ENCODE measurements around the gene SRM.
A peak's percentile ranks its signal among the peaks of the same experiment; 100 is the strongest.

SRM gene

DNA sequence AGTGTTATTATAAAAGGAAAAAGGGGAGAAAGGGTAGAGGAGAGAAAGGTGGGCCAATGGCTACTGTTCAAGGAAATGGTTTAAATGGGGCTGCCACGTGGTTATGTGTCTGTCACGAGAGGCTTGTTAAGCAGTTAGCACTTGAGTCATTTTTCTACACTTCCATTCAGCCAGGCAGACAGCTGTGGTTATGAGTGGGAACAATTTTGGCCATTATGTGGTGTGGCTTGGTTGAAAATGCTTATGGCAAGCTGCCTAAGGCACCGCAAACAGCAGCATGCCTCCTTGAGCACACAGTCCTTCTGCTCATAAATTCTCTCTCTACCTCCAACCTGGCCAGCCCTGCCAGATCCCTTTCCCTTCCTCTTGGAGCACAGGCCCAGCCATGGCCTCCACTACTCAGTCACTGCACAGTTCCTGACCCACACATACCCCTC is 3.2 kb upstream of the SRM start:
- TF ChIP-seq, protein P1, sequence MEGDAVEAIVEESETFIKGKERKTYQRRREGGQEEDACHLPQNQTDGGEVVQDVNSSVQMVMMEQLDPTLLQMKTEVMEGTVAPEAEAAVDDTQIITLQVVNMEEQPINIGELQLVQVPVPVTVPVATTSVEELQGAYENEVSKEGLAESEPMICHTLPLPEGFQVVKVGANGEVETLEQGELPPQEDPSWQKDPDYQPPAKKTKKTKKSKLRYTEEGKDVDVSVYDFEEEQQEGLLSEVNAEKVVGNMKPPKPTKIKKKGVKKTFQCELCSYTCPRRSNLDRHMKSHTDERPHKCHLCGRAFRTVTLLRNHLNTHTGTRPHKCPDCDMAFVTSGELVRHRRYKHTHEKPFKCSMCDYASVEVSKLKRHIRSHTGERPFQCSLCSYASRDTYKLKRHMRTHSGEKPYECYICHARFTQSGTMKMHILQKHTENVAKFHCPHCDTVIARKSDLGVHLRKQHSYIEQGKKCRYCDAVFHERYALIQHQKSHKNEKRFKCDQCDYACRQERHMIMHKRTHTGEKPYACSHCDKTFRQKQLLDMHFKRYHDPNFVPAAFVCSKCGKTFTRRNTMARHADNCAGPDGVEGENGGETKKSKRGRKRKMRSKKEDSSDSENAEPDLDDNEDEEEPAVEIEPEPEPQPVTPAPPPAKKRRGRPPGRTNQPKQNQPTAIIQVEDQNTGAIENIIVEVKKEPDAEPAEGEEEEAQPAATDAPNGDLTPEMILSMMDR (IDR thresholded peaks at IDR 0.05; ENCODE audit: low read length, missing control alignments), result no peak
- no peak for DNase-seq (ENCODE audit: low read depth)
- no peak overlapping the region for H3K4me3 ChIP-seq (replicated peaks; ENCODE audit: low read depth, low read length)

DNA sequence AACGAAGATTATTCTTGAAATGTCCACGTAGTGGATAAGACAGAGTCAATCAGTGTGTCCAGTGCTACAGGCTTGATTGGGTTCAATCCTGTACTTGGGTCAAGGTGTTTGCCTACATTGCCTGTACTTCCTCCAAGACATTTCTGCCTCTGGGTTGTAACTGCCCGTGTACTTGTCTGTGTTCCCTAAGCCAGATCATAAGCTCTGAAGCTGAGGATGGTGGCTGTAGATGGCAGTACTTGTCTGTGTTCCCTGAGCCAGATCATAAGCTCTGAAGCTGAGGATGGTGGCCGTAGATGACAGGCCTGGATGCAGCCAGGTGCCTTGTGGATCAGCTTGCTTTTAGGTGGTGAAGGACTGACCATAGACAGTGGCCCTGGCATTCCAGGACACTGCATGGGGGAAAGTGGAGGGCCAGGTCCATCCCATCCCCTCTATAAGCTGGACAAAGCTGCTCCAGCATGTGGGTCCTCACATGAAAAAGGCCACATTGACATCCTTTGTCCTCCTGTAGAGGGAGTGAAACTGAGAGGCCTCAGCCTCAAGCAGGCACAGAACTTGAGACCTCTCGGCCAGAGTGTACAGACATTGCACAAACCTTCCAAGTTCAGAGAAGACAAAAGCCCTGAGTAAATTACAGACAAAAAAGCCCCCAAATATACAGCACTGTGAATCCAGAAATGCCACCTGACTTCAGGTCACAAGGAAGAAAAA is 2.0 kb upstream of the SRM start:
- TF ChIP-seq, protein P1 (IDR thresholded peaks at IDR 0.05; ENCODE audit: low read length, missing control alignments), result no peak
- H3K4me3 ChIP-seq (replicated peaks; ENCODE audit: low read depth, low read length), result no peak overlapping the region
- DNase-seq (ENCODE audit: low read depth), result no peak

DNA sequence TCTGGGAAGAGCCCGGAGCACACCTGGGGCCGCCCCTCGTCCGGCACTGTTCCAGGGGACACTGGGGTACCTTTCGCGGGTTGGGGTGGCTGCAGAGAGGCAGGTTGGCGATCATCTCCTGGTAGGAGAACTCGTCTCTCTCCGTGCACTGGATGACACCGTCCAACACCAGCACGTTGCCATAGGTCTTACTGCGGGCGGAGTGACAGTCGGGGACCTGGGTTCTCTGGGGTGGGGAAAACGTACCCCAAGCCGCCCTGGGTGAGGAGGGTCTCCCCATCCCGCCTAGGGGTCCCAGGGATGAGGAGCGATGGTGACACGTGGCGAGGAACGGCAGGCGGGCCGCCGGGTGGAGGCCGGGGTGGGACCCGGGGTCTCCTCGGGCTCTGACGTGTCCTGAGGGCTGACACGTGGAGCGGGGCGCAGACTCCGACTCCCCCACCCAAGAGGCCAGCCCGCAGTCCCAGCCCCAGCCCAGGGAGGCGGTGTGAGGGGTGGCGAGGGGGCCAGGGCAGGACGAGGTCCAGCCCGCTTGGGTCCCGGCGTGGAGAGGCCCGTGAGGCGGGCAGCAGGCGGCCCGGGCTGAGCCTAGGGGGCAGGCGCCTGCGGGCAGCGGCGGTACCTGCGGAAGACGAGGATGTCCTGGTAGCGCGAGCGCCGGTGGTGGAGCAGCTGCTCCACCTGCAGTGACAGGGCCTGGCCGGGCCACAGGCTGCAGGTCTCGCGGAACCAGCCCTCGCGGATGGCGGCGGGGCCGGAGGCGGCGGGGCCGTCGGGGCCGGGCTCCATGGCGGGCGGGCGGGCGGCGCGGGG is 457 bp downstream of the SRM start:
- peak overlapping the region; percentile 79 for H3K4me3 ChIP-seq (replicated peaks; ENCODE audit: low read depth, low read length)
- DNase-seq (ENCODE audit: low read depth), result no peak
- TF ChIP-seq, protein P1 (IDR thresholded peaks at IDR 0.05; ENCODE audit: low read length, missing control alignments), result no peak

DNA sequence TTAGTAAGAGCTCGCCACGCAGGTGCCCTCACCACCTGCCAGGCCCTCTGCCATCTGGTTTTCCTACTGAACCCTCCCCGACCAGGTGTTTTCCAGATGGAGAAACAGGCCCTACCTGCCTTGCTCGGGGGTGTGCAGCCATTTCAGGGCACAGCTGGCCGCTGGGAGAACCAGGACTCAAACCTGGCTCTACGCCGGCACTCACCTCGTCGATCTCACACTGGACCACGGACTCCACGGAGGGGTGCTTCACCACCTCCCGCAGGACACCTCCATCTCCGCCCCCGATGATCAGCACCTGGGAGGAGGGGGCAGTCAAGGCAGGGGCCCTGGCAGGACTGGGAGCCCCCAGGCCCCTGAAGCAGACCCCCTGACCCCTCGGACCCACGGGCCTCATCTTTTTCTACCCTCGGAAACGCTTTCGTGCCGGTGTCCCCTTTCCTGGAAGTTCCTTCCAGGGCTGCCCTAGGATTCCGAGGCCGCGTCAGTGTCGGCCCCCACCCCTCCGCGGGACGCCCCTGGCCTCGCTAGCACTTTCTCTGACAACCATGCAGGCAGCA is 1.1 kb downstream of the SRM start:
- DNase-seq (ENCODE audit: low read depth), result no peak
- TF ChIP-seq, protein P1 (IDR thresholded peaks at IDR 0.05; ENCODE audit: low read length, missing control alignments), result no peak
- peak overlapping the region; percentile 79 for H3K4me3 ChIP-seq (replicated peaks; ENCODE audit: low read depth, low read length)

DNA sequence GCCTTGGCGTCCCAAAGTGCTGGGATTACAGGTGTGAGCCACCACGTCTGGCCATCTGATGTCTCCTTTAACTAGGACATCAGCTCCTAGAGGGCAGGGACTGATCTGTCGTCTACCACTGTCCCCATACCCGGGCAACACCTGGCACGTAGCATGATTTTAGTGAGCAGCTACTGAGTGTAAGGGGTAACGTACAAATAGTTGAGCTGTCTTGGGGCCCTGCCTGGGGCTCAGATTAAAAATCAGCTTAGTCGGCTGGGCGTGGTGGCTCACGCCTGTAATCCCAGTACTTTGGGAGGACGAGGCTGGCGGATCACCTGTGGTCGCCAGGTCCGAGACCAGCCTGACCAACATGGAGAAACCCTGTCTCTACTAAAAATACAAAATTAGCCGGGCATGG is 1.8 kb downstream of the SRM start:
- no peak overlapping the region for H3K4me3 ChIP-seq (replicated peaks; ENCODE audit: low read depth, low read length)
- TF ChIP-seq, protein P1 (IDR thresholded peaks at IDR 0.05; ENCODE audit: low read length, missing control alignments), result no peak
- DNase-seq (ENCODE audit: low read depth), result no peak

DNA sequence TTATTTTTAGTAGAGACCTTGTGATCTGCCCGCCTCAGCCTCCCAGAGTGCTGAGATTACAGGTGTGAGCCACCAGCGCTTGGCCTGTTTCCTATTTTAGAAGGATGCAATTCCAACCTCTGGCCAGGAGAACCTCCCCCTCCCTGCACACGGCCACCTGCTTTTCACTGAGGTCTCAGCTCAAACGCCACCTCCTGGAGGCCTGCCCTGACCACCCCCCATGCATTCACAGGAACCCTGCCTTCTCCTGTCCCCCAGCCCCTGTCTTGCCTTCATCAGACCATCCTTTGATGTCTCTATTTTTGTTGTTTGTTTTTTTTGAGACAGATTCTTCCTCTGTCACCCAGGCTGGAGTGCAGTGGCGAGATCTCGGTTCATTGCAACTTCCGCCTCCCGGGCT is 2.3 kb downstream of the SRM start:
- DNase-seq (ENCODE audit: low read depth), result no peak
- TF ChIP-seq, protein P1 (IDR thresholded peaks at IDR 0.05; ENCODE audit: low read length, missing control alignments), result no peak
- H3K4me3 ChIP-seq (replicated peaks; ENCODE audit: low read depth, low read length), result no peak overlapping the region
